Measurements from ENCODE around the gene SMIM5.

DNA sequence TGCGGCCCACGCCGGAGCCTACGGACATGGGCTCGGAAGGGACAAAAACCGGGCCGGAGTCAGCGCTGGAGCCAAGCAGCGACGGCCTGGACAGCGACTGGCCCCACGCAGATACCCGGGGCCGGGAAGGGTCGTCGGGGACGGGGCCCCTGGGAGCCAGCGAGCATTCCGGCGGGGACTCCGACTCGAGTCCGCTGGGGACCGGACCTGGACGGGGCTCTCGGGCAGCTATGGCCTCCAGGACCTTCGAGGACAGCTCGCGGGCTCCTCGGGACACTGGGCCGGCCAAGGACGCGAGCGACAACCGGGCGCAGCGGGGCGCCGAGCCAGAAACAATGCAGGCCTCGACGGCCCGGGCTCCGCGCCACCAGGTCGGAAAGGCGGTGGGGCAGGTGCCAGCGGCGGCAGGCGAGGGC is 44.6 kb upstream of the SMIM5 start:
- TF ChIP-seq EZH2 (IDR thresholded peaks at IDR 0.05) (no peak), POLR2AphosphoS5 (IDR thresholded peaks at IDR 0.05; ENCODE audit: borderline replicate concordance, low read depth, low read length) (no peak), FOXP2 (optimal IDR thresholded peaks at IDR 0.05; ENCODE audit: control extremely low read depth, extremely low read length, insufficient read depth) (no peak)
